ENCODE data around the gene EPGN. TPM values are rescaled to one million over a fixed set of nuclear protein-coding genes. Genes with fewer than 3 reads are reported as not detected.

EPGN gene
- total and polyA plus RNA-seq, 2 donors: 0.77 TPM; not detected in 1

Other genes with a start within 250 kb of the EPGN start
- gene CXCL2, start 209.3 kb upstream of the EPGN start, total RNA-seq: 2.2 TPM
- 9.4 TPM for gene CXCL2, start 209.3 kb upstream of the EPGN start, polyA plus RNA-seq
- gene MTHFD2L, start 150.4 kb upstream of the EPGN start, total RNA-seq: 21.1 TPM
- 5.8 TPM for gene MTHFD2L, start 150.4 kb upstream of the EPGN start, polyA plus RNA-seq
- gene EREG, start 56.7 kb downstream of the EPGN start, total RNA-seq: 0.16 TPM
- gene EREG, start 56.7 kb downstream of the EPGN start, polyA plus RNA-seq: 0.38 TPM
- 1.8 TPM for gene AREG, start 136.7 kb downstream of the EPGN start, total RNA-seq
- 17.4 TPM for gene AREG, start 136.7 kb downstream of the EPGN start, polyA plus RNA-seq